Mucosa of descending colon (tissue), 3 donors: ENCODE measurements around the gene FLVCR1. TPM values are rescaled to one million over a fixed set of nuclear protein-coding genes. Genes with fewer than 3 reads are reported as not detected.

Source experiments
- ATAC-seq: fragments of 200-7000 bp; cut with Tn5 transposase; one replicate; pipeline ENCODE4 v1.9.1; 2020; ENCODE audit warnings: mild to moderate bottlenecking, moderate library complexity
- DNase-seq, 3 donors: peaks; one replicate each; pipeline ENCODE4 v3.0.0-alpha.2; 2020
- H3K36me3 ChIP-seq: fragments of 200-600 bp; one replicate; pipeline ENCODE4 v1.8.0; 2021; ENCODE audit warnings: low read depth, mild to moderate bottlenecking
- H3K4me1 ChIP-seq: fragments of 200-600 bp; one replicate; pipeline ENCODE4 v1.8.0; 2021; ENCODE audit warnings: low read depth, mild to moderate bottlenecking
- H3K4me3 ChIP-seq: fragments of 200-600 bp; one replicate; pipeline ENCODE4 v1.8.0; 2021; ENCODE audit warnings: mild to moderate bottlenecking
- H3K9me3 ChIP-seq: fragments of 200-600 bp; one replicate; pipeline ENCODE4 v1.8.0; 2021; ENCODE audit warnings: mild to moderate bottlenecking
- CTCF ChIP-seq: fragments of 200-600 bp; IDR thresholded peaks from one replicate; pipeline ENCODE4 v1.8.0; 2022; ENCODE audit warnings: antibody characterized with exemption, mild to moderate bottlenecking
- intact Hi-C, 2 donors: fragments of 100-400 bp; cut with DNase I in 1 of 2; cut with micrococcal nuclease in 1 of 2; formaldehyde crosslinking; loops; one replicate each; pipeline versions ENCODE4 v1.11.0 to v1.11.1; 2022; cut with DNase I, micrococcal nuclease
- total RNA-seq, 3 donors: library from RNA; stranded (reverse); fragmentation: NEBNext Ultra II Directional in 2 of 3; extraction: Animal tissue kit (Norgen Biotek cat#: 25700) in 2 of 3; gene quantifications; one replicate each; pipeline versions ENCODE4 v1.2.1 to v1.2.4, GENCODE V29; 2021 to 2023
- donor health status: DM: no; HTN: no; CAD: no; lungs with moderate emphysema.
- donor health status: DM: no; HTN: no; CAD: no.
- donor health status: DM: no; HTN: yes; CAD: no.

FLVCR1 gene
- total RNA-seq, 3 donors from 2014 or later, result 9.7 to 12.1 (median 10.1) TPM

- no peak for TF ChIP-seq CTCF
- intact Hi-C loops, result no loop called here
- no peak for DNase-seq
- H3K36me3 ChIP-seq, result no peaks in the 10 kb centered on the region
- no peak for ATAC-seq
- H3K4me3 ChIP-seq, result no peak overlapping the region
- H3K9me3 ChIP-seq, result no peaks in the 10 kb centered on the region
- H3K4me1 ChIP-seq, result no peaks in the 10 kb centered on the region
These were observed 22.0 kb downstream of the FLVCR1 start for GRCh38 chr1:212879947-212880690.

GRCh38 chr1:212884592-212884991, 26.5 kb downstream of the FLVCR1 start:
- no peak for TF ChIP-seq CTCF
- Histone ChIP-seq H3K36me3 (no peaks in the 10 kb centered on the region), H3K4me3 (no peak overlapping the region), H3K9me3 (no peaks in the 10 kb centered on the region), H3K4me1 (no peaks in the 10 kb centered on the region)
- intact Hi-C loops, result no loop called here
- ATAC-seq (no peak), DNase-seq (no peak)

- TF ChIP-seq CTCF, result no peak
- ATAC-seq (no peak), DNase-seq (no peak)
- intact Hi-C loops, result no loop called here
- no peak overlapping the region for H3K4me3 ChIP-seq
- no peaks in the 10 kb centered on the region for H3K9me3 ChIP-seq
- H3K36me3 ChIP-seq, result no peaks in the 10 kb centered on the region
- H3K4me1 ChIP-seq, result no peaks in the 10 kb centered on the region
These were observed 34.0 kb downstream of the FLVCR1 start for GRCh38 chr1:212892108-212892507.

GRCh38 chr1:212899845-212900244, 41.8 kb downstream of the FLVCR1 start:
- TF ChIP-seq CTCF, result no peak
- intact Hi-C loops, result no loop called here
- peaks cover 24% of the 10 kb centered on the region for H3K9me3 ChIP-seq
- no peaks in the 10 kb centered on the region for H3K4me1 ChIP-seq
- H3K36me3 ChIP-seq, result no peaks in the 10 kb centered on the region
- ATAC-seq (no peak), DNase-seq (no peak)
- no peak overlapping the region for H3K4me3 ChIP-seq

GRCh38 chr1:212901290-212901689, 43.2 kb downstream of the FLVCR1 start:
- intact Hi-C loops, result no loop called here
- ATAC-seq (no peak), DNase-seq (no peak)
- no peaks in the 10 kb centered on the region for H3K36me3 ChIP-seq
- H3K9me3 ChIP-seq, result peaks cover 24% of the 10 kb centered on the region
- no peaks in the 10 kb centered on the region for H3K4me1 ChIP-seq
- TF ChIP-seq CTCF, result no peak
- no peak overlapping the region for H3K4me3 ChIP-seq
